NCI-H187 (cell line): ENCODE data around the gene DCD.
"Not testable (repeated sequence)": the region's sequence is repeated elsewhere in the genome, so short reads cannot be mapped to it uniquely, and the experiment has no call there.

Experiments used
- DNase-seq, 2 experiments: peaks; one replicate each; lab custom pipeline; 2025; lab: John Stamatoyannopoulos, UW

The DCD gene, protein sequence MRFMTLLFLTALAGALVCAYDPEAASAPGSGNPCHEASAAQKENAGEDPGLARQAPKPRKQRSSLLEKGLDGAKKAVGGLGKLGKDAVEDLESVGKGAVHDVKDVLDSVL

DNA sequence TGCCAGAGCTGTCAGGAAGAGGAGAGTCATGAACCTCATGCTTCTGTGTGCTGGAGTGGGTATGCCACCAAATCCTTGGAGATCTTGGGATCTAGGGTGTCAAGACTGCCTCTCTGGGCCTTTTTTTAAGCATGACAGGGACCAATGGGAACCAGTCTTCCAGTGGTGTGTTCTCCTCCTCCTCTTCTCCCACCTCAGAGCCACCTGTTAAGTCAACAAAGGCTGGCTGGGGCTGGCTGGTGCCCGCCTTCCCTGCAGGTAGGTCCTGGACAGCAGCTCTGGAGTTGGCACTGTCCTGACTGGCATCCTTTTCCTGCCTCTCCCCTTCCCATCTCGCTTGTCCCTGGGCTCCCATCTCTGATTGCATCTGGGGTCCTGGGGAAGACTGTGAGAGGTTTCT lies at the start of gene DCD:
TSS of gene DCD (minus strand) at position 101 of the 400 bp plus-strand sequence. CDS start at position 39, 62 bp downstream.
- no peak for DNase-seq

DNA sequence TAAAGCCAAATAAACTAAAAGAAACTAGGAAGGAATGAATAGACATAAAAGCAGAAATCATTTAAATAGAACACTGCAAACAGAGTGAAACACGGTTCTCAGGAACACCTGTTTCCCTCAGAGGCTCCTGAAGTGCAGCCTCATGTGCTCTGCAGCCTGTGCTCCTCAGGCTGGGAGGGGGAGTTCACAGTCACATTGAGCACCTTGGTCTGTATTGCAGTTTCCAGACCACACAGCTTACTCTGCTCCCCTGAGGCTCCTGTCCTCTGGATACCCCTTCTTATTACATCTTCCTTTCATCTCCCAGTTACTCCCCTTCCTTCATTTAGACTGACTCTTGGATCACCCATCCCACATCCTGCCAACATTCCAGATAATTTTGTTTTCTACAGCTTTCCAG lies 49.7 kb upstream of the DCD start:
- no peak for DNase-seq

DNA sequence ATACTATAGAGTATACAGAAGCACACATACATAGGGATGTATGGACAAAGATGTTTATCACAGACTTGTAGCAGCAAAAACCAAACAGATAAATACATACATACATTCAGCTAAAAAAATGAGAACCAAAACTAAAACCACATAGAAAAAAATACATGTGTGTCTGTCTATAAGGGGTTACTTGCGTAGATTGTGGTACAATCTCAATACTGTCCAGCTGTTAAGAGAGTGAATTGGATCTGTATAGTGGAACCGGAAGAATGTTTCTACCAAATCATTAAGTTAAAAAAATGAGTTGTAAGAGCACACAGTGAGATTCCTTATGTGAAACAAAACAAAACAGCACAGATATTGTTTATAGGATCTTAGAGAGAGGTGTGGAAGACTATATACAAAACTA lies 44.2 kb upstream of the DCD start:
- DNase-seq: no peak

DNA sequence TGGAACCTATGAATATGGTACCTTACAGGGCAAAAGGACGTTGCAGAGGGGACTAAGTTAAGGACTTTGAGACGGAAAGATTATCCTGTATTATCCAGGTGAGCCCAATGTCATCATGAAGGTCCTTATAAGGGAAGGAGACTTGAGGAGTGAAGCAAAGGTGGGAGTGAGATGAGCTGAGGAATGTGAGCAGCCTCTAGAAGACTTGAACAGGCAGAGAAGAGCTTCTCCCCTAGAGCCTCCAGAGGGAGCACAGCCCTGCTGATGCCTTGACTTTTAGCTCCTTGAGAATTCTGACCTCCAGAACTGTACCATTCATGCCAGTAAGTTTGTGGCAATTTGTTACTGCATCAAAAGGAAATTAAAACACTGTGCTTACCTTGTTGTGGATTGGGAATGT lies 41.8 kb upstream of the DCD start:
- DNase-seq: no peak

DNA sequence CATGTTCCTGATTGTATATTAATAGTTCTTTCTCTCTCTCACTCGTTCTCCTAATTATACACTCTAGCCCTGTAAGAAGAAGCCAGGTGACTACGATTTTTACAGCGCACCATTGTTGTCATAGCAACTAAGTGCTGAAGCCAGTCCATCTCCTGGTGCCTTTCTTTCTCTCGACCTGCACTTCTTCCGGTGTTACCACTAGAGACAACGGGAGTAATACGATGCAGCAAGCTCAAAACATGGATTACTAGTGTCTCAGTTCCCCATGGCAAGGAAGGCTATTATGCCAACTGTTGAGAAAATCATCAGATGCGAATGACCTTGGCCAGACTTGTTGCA lies 40.8 kb upstream of the DCD start:
- DNase-seq: peak in 1 of 2 experiments; percentile 37

DNA sequence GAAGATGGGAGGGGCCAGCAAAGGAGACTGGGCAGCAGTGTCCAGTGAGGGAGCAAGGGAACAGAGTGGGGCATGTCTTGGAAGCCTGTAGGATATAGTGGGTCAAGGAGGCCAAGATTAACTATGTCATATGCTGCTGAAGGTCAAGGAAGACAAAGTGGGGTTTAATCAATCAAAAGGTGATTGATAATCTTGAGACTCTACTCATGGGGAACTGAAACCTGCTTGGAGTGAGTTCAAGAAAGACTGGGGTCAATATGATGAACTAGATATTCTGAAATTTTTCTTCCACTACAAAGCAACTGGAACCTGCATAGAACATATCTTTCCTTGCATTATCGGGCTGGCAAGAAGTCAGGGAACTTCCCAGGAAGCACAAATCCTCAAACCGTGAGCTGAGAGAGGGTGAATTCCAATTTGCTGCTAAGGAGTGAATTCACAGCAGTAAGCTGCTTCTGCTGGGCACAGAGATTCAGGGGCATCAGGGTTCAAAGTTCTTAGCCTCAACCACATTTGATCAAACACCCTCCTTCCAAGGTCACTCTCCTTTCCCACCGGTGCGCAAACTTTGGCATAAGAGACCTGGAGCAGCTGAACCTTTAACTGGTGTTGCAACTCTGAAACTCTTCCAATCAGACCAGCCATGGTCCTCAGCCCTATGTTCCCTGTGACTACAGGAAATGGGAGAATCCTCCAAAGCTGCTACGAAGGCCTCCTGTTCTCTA lies 40.3 kb upstream of the DCD start:
- no peak for DNase-seq

DNA sequence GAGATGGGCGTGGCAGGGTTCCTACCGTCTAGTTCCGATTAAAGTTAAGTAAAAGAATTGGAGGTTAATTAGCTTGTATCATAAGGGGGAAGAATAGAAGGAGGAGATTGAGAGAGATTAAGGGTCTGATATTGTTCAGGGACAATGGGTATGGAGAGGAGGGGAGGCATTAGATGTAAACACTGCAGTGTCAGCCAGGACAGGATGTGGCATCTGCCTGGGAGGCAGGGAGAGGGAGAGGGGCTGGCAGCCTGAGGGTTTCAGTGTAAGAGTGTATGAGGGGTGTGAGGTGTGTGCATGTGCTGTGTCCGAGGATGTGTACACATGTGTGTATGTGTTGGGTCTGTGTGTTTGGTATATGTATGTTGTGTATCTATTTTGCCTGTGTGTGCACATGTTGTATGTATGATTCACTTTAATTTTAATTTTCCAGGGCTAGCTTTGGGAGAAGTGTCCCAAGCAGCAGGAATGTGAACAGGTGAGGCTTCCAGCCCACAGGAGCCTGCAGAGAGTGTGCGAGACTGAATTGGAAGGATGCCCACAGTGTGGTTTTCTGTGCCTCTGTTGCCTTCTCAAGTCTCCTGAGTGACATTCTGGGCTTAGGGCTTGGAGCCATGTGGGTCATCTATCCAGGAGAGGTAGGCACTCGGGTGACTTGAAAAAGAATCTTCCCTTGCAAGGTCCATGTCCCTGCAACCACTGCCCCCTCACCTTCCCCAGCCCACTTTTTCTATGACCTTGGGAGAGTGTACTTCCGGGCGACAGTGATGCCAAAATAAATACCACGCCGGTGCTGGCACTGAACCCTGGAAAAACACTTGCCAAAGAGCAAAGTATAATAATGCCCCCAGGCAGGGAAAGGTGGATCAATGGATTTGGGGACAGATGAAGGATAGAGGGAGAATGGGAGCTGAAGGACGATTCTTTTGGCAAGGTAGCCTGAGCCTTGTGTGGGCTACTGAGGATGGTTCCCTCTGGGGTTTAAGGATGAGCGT lies 36.8 kb upstream of the DCD start:
- DNase-seq: no peak

DNA sequence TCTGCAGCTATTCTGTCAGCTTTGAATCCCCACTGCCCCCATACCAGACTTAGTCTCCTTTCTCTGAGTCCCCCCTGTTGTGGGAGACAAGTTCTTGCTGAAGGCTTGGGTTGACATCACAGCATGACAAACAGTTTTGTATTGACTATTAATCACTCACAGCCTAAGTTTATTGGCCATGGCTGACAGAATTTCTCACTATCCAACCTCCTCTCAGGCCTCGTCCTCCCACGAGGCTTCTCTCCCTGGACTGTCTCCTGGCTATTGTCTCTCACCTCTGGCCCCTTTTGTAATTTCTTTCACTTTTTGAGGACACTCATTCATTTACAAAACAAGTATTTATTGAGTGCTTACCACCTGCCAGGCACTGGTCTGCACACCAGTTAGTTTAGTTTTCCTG lies 35.2 kb upstream of the DCD start:
- DNase-seq: no peak

DNA sequence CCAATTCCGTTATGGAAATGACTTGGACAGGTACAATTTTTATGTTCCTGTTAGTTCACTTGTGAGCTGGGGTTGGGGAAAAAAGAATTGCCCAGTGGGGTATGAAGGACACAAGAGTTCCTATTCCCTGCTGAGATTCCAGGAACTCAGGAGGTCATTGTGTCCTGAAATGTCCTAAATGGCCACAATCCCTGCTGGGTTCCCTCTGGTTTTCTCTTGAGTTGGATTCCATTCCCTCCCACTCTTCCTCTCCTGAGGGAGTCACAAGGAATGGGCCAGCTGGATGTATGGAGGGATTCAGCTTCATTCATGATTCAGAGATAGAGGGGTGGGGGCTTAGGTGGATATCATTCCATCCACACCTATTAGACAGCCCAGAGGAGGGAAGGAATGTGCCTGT lies 34.5 kb upstream of the DCD start:
- no peak for DNase-seq

DNA sequence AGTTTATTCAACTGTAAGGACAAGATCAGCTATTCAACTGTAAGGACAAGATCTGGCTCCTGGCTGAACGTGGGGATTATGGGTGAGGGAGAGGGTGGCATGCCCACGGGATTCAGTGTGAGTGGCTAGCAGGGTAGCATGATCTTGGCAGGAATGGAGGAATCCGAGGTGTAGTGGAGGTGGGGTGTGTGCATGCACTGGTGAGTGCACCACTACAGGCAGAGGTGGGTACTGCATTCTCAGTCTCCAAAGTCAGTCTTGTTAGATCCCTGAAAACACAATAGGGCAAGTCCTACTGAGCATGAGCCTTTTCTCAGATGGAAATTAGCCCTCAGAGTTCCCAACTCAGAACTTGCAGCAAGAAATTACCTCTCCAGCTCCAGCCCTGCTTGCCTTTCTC lies 32.2 kb upstream of the DCD start:
- no peak for DNase-seq

DNA sequence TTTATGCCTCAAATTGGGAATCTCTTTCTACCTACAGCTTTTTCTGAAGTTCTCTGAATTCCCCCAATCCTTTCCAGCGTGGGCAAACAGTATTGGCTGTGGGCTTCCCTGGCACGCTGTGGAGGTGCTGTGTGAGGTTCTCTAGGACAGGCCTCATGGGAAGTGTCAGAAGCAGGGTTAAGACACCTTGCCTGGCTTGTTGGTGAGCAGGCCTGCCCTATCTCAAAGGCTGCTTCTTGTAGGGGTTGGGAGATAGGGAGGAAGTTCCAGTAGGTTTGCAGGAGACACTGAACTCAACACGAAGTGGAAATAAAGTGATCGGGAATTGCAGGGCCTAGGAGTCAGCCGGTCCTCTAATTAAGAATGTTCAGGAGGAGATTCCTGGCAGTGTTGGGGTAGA lies 30.0 kb upstream of the DCD start:
- no peak for DNase-seq

DNA sequence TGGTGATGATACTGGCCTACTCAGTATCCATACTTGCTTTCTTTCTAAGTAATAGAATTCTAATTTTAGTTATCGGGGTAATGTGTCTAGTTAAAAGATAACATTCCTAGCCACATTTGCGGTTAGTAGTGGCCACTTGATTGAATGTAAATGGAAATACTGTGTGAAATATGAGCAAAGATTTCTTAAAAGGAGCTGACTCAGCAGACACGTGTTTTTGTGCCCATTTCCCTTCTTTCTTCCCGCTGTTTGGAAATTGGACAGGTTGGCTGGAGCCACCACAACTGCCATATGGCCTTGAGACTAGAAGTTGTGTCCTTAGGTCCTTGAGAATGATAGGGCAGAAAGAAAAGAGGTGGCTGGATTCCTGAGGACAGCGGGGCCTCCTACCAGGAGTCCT lies 19.8 kb upstream of the DCD start:
- no peak for DNase-seq

DNA sequence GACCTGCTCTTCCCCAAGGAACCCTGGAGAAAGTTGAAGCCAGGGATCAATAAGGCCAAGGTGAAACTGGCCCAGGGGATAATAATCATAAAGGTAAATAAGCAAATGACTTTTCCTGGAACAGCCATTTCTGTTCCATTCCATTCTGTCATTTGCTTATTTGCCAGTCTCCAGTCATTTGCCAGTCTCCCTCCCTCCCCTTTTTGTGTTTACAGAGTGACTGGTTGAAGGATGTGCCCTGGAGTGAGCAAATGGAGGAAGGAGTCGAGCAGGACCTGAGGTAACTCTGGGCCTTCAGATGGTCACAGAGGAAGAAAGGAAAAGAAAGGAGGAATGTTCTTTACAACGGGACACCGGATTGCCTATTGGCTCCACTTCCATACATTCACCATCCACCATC lies 17.8 kb upstream of the DCD start:
- DNase-seq: no peak

DNA sequence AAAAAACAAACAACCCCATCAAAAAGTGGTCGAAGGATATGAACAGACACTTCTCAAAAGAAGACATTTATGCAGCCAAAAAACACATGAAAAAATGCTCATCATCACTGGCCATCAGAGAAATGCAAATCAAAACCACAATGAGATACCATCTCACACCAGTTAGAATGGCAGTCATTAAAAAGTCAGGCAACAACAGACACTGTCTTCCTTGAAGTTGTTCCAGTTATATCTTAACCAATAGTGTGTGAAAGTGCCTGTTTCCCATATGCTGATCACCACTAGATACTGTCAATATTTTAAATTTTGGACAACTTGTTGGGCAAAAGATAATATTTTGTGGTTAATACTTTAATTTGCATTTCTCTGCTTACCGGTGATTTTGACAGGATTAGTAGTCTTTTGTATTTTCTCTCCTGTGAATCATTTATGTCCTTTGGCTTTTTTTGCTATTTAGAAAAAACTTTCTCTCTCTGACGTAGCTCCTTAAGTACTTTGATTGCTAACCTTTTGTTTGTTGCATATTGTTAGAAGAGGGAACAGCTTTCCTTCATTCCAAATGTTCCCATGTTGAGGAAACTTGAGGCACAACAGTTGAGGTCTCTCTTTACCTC lies 17.0 kb upstream of the DCD start:
- not testable (repeated sequence) for DNase-seq

DNA sequence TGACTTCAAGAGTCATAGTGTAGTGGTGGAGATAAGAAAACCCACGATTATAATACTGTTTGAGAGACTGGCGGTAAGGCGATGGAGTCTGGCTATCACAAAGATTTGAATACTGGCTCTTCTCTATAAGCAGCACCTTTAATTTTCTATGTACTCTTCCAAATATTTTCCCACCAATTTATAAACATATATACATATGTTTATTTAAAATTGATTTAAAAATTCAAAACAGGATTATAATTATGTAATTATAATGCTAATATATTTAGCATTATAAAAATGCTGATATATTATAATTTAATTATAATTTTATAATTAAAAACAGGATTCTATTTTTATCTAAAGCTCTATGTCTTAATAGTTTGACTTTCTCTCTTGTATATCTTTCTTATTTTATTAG lies 15.4 kb upstream of the DCD start:
- no peak for DNase-seq

DNA sequence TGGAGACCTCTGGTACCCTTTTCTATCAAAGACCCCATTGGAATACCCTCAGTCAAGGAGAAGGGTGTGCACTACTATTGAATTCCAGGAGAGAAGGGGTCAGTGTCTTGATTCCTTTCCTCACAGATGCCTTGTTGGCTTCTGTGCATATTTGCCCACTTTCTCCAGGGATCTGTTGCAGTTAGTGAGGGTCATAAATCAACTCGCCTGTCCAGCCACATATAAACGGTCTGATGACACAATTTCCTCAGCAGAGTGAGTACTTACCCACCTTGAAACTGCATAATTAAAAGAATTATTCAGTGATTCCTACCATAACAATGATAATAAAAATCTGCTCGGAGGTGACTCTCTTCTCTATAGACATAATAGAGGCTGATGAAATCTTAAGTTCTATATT lies 13.9 kb upstream of the DCD start:
- no peak for DNase-seq

DNA sequence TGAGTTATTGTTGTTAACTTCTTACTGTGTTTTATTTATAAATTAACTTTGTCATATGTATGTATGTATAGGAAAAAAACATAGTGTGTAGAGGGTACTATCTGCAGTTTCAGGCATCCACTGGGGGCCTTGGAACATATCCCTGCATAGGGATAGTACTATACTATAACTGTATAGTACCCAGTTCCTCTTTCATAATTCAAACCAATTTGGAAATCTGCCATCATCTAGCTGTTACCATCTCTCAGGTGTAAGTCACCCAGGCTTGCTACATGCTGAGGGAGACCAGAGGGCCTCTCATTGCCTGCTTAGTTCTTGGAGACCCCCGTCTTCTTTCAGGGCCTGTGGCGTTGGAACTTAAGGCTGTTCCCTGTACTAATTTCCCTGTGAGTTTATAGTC lies 12.9 kb upstream of the DCD start:
- no peak for DNase-seq

DNA sequence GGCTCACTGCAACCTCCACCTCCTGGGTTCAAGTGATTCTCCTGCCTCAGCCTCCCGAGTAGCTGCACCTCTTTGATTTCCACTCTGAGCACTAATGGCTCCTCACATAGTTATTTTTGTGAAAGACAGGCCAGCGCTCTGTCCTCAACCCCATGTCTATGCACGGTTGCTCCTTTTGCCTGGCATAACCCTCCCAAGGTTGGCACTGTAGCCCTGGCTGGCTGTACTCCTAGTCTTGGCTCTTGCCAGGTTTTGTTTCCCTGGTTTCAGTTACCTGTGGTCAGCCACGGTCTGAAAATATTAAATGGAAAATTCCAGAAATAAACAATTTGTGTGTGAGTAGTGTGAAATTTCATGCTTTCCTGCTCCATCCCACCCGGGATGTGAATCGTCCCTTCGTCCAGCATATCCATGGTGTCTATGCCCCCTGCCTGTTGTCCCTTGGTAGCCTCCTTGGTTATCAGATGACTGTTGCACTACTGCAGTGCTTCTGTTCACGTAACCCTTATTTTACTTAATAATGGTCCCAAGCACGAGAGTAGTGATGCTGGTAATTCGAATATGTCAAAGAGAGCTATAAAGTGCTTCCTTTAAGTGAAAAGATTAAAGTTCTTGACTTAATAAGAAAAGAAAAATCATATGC lies 12.3 kb upstream of the DCD start:
- no peak for DNase-seq

DNA sequence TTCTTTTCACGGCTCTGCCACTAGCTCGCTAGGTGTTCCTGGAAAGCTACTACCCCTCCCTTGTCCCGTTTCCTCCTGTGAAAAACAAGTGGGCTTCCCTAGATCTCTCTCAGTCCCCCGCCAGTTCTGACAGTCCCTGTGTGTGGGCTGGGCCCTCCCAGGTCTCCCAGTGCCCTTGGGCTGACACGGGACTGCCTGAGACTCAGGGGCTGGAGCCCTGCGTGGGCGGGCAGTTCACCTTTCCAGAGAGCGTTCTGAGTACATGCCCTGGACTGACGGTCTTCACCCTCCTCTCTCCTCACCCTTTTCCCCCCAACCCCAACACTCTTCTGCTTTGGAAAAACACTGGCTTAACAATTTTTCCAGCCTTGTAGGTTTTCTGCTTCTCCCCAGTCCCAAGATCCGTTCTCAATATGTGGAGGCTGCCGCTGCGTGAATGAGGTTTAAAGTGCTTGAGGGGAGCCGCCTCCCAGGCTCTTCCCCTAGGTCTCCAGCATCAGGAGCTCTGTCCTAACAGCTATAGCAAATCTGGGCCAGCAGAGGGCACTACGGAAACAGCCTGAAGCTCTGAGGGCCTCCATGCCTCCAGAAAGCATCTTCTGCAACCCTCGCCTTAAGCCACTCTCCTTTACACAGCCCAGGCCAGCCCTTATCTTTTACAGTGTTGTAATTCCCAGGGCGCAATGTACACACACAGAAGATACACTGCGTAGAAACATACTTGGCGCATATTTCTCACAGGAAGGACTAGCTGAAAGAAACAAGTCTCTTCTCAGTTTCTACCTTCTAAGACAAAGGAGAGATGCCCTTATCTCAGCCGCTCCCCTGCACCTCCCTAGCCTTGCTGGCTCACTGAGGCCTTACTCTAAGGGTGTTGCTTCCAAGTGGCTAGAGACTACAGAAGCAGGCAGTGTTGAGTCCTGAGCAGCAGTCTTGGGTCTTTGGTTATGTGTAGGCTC lies 10.4 kb upstream of the DCD start:
- peak in 1 of 2 experiments; percentile 8 for DNase-seq

DNA sequence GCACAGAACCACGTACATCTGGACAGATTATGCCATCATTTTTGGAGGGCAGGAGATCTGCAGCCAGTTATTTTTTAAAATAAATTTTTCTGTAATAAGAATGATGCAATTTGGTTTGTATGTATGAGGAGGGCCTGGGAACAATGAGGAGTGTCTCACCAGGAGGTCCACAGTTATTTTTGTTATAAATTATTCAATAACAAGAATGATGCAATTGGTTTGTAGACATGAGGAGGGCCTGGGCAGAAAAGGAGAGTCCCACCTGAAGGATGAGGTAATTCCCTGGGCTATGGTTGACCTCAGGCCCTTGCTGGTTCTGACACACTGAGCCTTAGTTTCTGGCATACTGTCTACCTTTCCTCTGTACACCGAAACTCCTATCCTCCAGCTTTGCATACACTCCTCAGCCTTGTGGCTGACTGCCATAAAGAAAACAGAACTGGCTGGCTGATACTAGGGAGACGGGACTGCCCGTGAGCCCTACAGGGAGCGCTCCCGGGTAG lies 9.0 kb upstream of the DCD start:
- DNase-seq: no peak

DNA sequence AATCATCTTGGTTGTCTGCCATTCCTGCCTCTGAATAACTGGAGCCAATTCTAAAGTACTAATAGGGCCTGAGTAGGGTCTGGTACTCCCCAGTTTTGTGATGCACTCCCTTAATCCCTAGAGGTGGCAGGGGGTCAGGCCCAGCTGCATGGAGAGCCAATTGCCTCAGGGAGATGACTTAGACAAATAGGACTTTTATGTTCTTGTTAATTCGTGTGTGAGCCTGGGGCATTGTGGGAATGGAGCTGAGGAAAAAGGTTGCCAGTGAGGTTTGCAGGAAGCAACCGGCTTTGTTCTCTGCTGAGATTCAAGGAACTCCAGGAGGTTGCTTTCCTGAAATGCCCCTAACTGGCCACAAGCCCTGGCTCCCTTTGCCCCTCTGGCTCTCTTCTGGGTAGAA lies 6.8 kb upstream of the DCD start:
- DNase-seq: no peak
